Measurements from ENCODE around the gene PRDM9.
"Not testable (repeated sequence)": the region's sequence is repeated elsewhere in the genome, so short reads cannot be mapped to it uniquely, and the experiment has no call there.

- not testable (repeated sequence) for TF ChIP-seq USF2 (IDR thresholded peaks at IDR 0.05; ENCODE audit: borderline replicate concordance, low read depth, low read length)
- TF ChIP-seq JUND (IDR thresholded peaks at IDR 0.05) = 0 out of 2 replicates have a peak, but pooled peaks have one; percentile 10
Observed at GRCh38 chr5:23486227-23486626, 21.2 kb upstream of the PRDM9 start.

Measured in SK-N-SH (cell line).